Right lobe of liver (tissue), 4 donors: ENCODE data around the gene NOS1AP.

Experiments
- CTCF ChIP-seq, 4 donors: fragments of 200-600 bp in 3 of 4; fragments of 450-650 bp in 1 of 4; IDR thresholded peaks; one replicate each; pipeline versions ENCODE4 v1.5.1 to v1.8.0; 2016 to 2022; ENCODE audit warnings: antibody characterized with exemption in 4 of 4, mild to moderate bottlenecking in 2 of 4
- POLR2A ChIP-seq: fragments of 450-650 bp; IDR thresholded peaks from one replicate; pipeline ENCODE4 v1.6.1; 2017; ENCODE audit warnings: antibody characterized with exemption, mild to moderate bottlenecking
- donor health status: DM: no; HTN: no; CAD: no.
- donor health status: DM: no; HTN: no; CAD: no.
- donor health status: DM: no; HTN: yes; CAD: no.

DNA sequence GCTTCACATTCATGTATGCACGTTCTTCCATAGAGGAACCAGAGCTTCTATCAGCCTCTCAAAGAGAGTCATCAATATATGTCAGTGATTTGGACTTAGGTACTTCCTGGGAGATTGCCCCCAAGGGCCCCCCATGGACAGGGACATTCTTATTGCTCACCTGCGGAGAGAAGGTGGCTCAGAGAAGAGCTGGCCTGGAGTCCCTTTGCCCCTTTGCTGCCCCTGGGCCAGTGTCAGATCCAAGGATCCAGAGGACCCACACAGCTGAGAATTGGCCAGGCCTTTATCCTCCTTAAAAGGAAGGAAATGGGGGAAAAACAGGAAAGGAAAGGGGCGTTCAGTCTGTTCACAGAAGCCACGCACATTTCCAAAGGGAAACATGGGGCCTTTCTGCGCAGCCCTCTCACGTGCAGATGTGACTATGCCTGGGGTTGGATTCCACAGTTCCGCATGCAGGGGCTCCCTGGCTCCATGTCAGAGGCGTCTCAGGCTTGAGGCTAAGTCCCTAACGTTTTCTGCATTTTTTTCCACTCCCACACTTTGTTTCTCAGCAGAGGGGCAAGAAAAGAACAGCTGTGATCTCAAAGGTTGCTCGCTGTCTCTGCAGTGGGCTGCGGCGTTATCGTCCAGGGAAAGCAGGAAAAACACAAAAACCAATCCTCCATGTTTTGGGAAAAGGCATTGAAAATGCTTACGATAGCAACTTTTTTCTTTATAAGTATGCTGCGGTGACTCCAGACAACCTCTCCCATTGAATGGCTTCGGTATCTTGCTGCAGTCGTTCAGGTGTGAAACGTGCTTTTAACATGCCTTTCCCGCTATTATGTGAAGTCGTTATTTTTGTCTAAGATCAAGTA is 318.0 kb downstream of the NOS1AP start:
- no peak for TF ChIP-seq POLR2A
- TF ChIP-seq CTCF (IDR thresholded peaks at IDR 0.05) = no peak
